Transverse colon (tissue), 4 donors: ENCODE data around the gene WBP1L. TPM values are rescaled to one million over a fixed set of nuclear protein-coding genes. Genes with fewer than 3 reads are reported as not detected.

Experiments
- DNase-seq: peaks from one replicate; pipeline ENCODE4 v3.0.0-alpha.2; 2019
- H3K27ac ChIP-seq, 4 donors: fragments of 200-600 bp; sonication (generic); 2 replicates each; pipeline ENCODE4 v1.5.1; 2016 to 2018; ENCODE audit warnings: inconsistent platforms in 4 of 4
- H3K27me3 ChIP-seq: fragments of 200-600 bp; sonication (generic); 2 replicates; pipeline ENCODE4 v1.5.1; 2017; ENCODE audit warnings: inconsistent platforms
- H3K36me3 ChIP-seq, 4 donors: fragments of 200-600 bp; sonication (generic); 2 replicates each; pipeline ENCODE4 v1.5.1; 2017 to 2019; ENCODE audit warnings: inconsistent platforms in 4 of 4
- H3K4me1 ChIP-seq, 4 donors: fragments of 200-600 bp; sonication (generic); 2 replicates each; pipeline ENCODE4 v1.5.1; 2017 to 2020; ENCODE audit warnings: inconsistent platforms in 4 of 4
- H3K4me3 ChIP-seq, 4 donors: fragments of 200-600 bp; sonication (generic); 1 replicate in 1 of 4; 2 replicates in 3 of 4; pipeline versions ENCODE4 v1.5.1 to v1.6.1; 2017 to 2019; ENCODE audit warnings: inconsistent platforms in 4 of 4
- H3K9me3 ChIP-seq, 2 donors: fragments of 200-600 bp; sonication (generic); 2 replicates each; pipeline ENCODE4 v1.5.1; 2017 to 2019; ENCODE audit warnings: inconsistent platforms in 2 of 2
- EP300 ChIP-seq: sonication (generic); formaldehyde crosslinking; IDR thresholded peaks from one replicate; pipeline ENCODE4 v1.6.1; 2017; ENCODE audit warnings: antibody characterized with exemption, low read depth
- POLR2A ChIP-seq: fragments of 450-650 bp; IDR thresholded peaks from one replicate; pipeline ENCODE4 v1.6.1; 2016; ENCODE audit warnings: antibody characterized with exemption, mild to moderate bottlenecking, moderate library complexity
- POLR2AphosphoS5 ChIP-seq, 3 donors: sonication (generic); formaldehyde crosslinking; IDR thresholded peaks; one replicate each; pipeline ENCODE4 v1.6.1; 2016; ENCODE audit warnings: antibody characterized with exemption in 3 of 3
- WGBS, 2 donors: methylation state at CpG; one replicate each; pipeline ENCODE4 v1.1.5; 2018; ENCODE audit warnings: low coverage in 1 of 2; 5-methylcytosine and 5-hydroxymethylcytosine counted together
- in situ Hi-C, 4 donors: fragments of 200-750 bp; cut with MboI; loops; one replicate each; pipeline versions ENCODE4 v1.15.0 to v1.15.1; 2017; ENCODE audit warnings: low sequenced_read_pairs in 3 of 4, low pct_ligation_motif_present in 1 of 4, low pct_unique_long_range_greater_than_20kb in 1 of 4
- intact Hi-C: fragments of 100-400 bp; cut with DNase I; formaldehyde crosslinking; loops from one replicate; pipeline ENCODE4 v1.15.1; 2023; ENCODE audit warnings: low total_unique reads
- total RNA-seq, 4 donors: library from RNA; depleted of rRNA; stranded (reverse); fragments of >200 nt; gene quantifications; one replicate each; pipeline ENCODE4 v1.1.0, GENCODE V29; 2016
- TF ChIP-seq, protein P1 (sequence below), 5 experiments: fragments of 200-600 bp in 3 of 5; fragments of 450-650 bp in 2 of 5; sonication (generic) in 3 of 5; IDR thresholded peaks; 1 replicate in 2 of 5; 2 replicates in 3 of 5; pipeline ENCODE4 v1.5.1; 2016 to 2017; ENCODE audit warnings: antibody characterized with exemption in 5 of 5, inconsistent platforms in 3 of 5, mild to moderate bottlenecking in 2 of 5, moderate library complexity in 1 of 5

Gene WBP1L
- total RNA-seq, 4 donors from 2014 or later = 68.9 to 168 (median 129) TPM

- Histone ChIP-seq H3K9me3 (no peaks in the 10 kb centered on the region), H3K27ac (peak overlapping the region in 1 of 4 donors; percentile 89), H3K4me1 (peaks cover 0 to 17% (median 12%) of the 10 kb centered on the region in 4 donors), H3K4me3 (no peak overlapping the region), H3K36me3 (no peaks in the 10 kb centered on the region), H3K27me3 (no peaks in the 10 kb centered on the region)
- in situ Hi-C loops = no loop called here
- intact Hi-C loops = no loop called here
- DNase-seq = no peak
- TF ChIP-seq EP300 (no peak), POLR2AphosphoS5 (IDR thresholded peaks at IDR 0.05) (no peak), POLR2A (no peak)
- TF ChIP-seq, protein P1, sequence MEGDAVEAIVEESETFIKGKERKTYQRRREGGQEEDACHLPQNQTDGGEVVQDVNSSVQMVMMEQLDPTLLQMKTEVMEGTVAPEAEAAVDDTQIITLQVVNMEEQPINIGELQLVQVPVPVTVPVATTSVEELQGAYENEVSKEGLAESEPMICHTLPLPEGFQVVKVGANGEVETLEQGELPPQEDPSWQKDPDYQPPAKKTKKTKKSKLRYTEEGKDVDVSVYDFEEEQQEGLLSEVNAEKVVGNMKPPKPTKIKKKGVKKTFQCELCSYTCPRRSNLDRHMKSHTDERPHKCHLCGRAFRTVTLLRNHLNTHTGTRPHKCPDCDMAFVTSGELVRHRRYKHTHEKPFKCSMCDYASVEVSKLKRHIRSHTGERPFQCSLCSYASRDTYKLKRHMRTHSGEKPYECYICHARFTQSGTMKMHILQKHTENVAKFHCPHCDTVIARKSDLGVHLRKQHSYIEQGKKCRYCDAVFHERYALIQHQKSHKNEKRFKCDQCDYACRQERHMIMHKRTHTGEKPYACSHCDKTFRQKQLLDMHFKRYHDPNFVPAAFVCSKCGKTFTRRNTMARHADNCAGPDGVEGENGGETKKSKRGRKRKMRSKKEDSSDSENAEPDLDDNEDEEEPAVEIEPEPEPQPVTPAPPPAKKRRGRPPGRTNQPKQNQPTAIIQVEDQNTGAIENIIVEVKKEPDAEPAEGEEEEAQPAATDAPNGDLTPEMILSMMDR (IDR thresholded peaks at IDR 0.05) = no peak
- WGBS, 2 donors = 60 to 67% methylated on average over 4 of the region's 4 CpGs
Observed at GRCh38 chr10:102712089-102712488, 31.7 kb upstream of the WBP1L start.

DNA sequence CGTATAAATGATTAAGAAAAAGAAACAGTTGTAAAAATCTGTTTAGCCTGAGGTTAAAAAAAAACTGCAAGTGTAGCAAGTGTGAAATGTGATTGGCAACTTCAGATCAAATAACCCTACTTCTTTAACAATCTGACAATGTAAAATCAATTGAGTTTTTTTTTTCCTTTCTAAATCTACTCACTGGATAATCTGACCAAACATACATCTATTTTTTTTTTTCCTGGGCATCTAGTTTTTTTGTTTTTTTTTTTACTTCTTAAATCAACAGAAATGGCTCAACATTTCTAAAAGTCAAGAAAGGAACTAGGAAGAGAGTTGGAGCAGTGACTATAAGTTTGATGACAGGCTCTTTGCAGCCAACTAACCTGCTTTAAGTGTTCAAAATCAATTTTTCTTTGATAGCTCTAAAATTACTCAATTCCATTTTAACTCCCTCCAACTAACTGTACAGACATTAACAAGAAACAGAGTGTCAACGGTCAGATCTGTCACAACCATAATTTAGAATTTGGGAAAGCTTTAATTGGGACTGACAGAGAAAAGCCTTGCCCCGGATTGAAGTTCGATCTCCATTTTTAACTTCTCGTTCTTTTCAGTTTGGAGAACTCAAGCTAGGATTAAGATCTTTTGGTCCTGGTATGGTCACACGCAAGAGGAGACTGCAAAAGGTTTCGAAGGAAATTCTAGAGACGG lies 30.8 kb upstream of the WBP1L start:
- DNase-seq = no peak
- Histone ChIP-seq H3K4me1 (peaks cover 0 to 17% (median 12%) of the 10 kb centered on the region in 4 donors), H3K27me3 (no peaks in the 10 kb centered on the region), H3K9me3 (no peaks in the 10 kb centered on the region), H3K4me3 (peak overlapping the region; percentile 85 to 96 (median 88)), H3K27ac (peak overlapping the region; percentile 89 to 94 (median 92)), H3K36me3 (no peaks in the 10 kb centered on the region)
- TF ChIP-seq, protein P1 (IDR thresholded peaks at IDR 0.05) = no peak
- TF ChIP-seq POLR2AphosphoS5 (IDR thresholded peaks at IDR 0.05) = no peak
- WGBS, 2 donors = 6 to 15% methylated on average over 7 to 8 of the region's 8 CpGs
- intact Hi-C loops (no loop called here), in situ Hi-C loops (no loop called here)

GRCh38 chr10:102713539-102713813 lies 30.3 kb upstream of the WBP1L start:
- H3K27me3 ChIP-seq = no peaks in the 10 kb centered on the region
- H3K4me1 ChIP-seq = peaks cover 0 to 17% (median 12%) of the 10 kb centered on the region in 4 donors
- H3K27ac ChIP-seq = peak overlapping the region; percentile 89 to 94 (median 92)
- intact Hi-C loops (no loop called here), in situ Hi-C loops (no loop called here)
- DNase-seq = no peak
- 0 to 1% methylated on average over 2 to 13 of the region's 13 CpGs for WGBS, 2 donors
- H3K36me3 ChIP-seq = no peaks in the 10 kb centered on the region
- H3K9me3 ChIP-seq = no peaks in the 10 kb centered on the region
- TF ChIP-seq EP300 (no peak), POLR2A (no peak), POLR2AphosphoS5 (IDR thresholded peaks at IDR 0.05) (no peak)
- TF ChIP-seq, protein P1 (IDR thresholded peaks at IDR 0.05) = no peak
- peak overlapping the region; percentile 85 to 96 (median 88) for H3K4me3 ChIP-seq

DNA sequence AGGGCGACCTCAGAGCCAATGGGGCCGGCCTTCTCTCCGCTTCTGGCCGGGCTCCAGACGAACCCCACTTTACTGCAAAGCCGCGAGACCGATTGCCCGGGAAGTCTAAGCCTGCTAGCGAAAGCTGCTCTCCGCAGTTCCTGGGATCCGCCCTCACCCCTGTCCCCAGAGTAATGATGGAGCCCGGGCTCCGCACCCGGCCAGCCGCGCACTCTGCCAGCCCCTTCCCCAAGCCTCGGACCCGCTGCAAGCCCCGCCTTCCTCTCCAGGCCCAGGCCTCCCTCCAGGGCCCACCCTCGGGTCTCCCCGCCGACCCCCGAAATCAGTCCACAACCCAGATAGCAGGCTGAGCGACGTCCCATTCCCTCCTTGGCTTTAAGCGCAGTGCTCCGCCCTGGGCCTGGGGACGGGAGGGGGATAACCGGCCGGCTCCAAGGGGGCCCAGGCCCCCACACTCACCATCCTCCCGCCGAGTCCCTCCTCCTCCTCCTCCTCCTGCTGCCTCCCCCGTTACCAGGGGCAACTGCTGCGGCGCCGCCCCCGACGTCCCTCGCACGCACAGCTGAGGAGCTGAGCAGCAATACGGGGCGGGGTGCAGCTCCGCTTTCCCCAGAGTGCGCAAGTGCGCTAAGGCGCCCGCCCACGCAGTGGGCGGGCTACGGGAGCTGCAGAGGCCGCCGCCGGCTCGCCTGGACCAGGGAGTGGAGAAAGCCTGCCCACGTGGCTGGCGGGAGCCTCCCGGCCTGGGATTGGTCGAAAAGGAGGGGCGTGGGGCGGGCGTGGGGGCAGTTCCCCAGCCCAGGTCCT lies 29.7 kb upstream of the WBP1L start, which contains the start of gene ARL3:
Gene ARL3, minus strand, starts transcription at position 584 of the 807 bp plus-strand sequence. Its CDS starts 122 bp downstream, at position 462.
- TF ChIP-seq EP300 (no peak), POLR2AphosphoS5 (IDR thresholded peaks at IDR 0.05) (peak; percentile 57 to 75 (median 61)), POLR2A (peak; percentile 56)
- TF ChIP-seq, protein P1 (IDR thresholded peaks at IDR 0.05) = peak; percentile 44 to 68 (median 54)
- H3K36me3 ChIP-seq = no peaks in the 10 kb centered on the region
- WGBS, 2 donors = 1% methylated on average over 47 of the region's 62 CpGs; no CpG with 5 or more reads in 1 of the 2 donors
- H3K4me1 ChIP-seq = peaks cover 0 to 17% (median 12%) of the 10 kb centered on the region in 4 donors
- no peaks in the 10 kb centered on the region for H3K27me3 ChIP-seq
- no peaks in the 10 kb centered on the region for H3K9me3 ChIP-seq
- peak within 1 kb of the TSS; percentile 85 to 96 (median 88) for H3K4me3 ChIP-seq
- in situ Hi-C loops (no loop called here), intact Hi-C loops (no loop called here)
- H3K27ac ChIP-seq = peak within 1 kb of the TSS; percentile 89 to 94 (median 92)
- DNase-seq = peak; percentile 98
